ENCODE measurements around the gene CTRB2. TPM values are rescaled to one million over a fixed set of nuclear protein-coding genes. Genes with fewer than 3 reads are reported as not detected.

The CTRB2 gene
- total RNA-seq, 1 experiment from 2014 or later, result 5.8 TPM

DNA sequence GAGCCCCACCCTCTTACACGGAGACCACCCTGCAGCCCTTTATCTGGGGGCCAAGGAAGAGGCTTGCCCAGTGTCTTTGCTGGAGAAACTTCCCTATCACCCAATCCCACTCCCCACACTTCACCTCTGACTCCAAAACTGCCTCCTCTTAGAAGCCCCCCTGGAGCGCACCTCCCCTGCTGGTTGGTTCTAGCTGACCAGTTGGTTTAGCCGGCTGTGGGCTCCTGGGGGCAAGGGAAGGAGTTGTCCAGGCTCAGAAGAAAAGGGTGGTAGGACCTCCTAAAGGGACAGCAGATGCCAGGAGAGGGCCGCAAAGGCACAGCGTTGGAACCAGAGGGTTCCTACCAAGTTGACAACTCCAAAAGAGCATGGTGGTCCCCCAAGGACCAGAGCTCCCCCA is 42.5 kb upstream of the CTRB2 start:
- peaks cover 77% of the 10 kb centered on the region for H3K4me1 Mint-ChIP-seq
- H3K27ac Mint-ChIP-seq, result no peak overlapping the region
- DNase-seq (ENCODE audit: low spot score), result no peak

DNA sequence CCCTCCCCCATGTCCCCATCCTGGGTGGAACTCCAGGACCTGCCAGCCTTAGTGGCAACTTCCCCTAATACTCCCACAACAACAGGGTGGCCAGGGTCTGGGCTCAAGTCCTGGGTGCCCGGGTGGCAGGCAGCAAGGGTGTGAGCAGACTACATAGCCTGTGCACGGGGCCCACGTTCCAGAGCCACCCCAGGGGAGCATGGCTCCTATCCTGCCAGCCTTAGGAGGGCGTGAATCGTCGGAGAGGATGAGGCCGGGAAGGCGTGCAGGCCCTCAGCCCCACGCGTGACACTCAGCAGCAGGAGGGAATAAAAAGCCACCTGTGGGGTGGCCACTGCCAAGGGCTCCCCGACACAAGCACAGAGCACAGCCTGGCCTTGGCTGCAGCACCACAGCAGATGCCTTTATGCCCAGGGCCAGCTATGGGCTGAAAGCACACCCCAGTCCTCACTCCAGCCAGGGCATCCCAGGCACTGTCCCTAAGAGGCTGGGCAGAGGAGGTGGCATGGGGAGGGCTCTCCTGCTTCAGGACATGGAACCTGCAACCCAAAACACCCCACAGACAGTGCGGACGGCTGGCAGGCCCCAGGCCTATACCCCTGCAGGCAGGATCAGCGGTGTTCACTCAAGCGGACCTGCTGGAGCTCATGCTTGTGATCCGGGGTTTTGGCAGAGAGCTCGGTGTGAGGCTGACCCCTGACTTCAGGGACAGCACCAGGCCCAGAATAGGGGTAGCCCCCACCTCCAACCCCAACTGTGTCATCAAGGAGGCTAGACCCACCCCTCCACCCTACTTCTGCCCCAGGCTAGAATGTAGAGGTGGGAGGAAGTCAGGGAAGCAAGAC is 41.8 kb upstream of the CTRB2 start:
- Mint-ChIP-seq H3K27ac (peak overlapping the region; percentile 67), H3K4me1 (peaks cover 77% of the 10 kb centered on the region), H3K27me3 (ENCODE audit: low read depth) (no peaks in the 10 kb centered on the region), H3K36me3 (no peaks in the 10 kb centered on the region), H3K4me3 (no peak overlapping the region), H3K9me3 (no peaks in the 10 kb centered on the region)
- ChIA-PET CTCF (interaction anchor here (0.6 to 1.3 kb wide), 3 partner anchors 9 to 17 kb away, joined by 3 to 11 read pairs (median 3); no protein-coding TSS in a partner anchor), POLR2A (interaction anchor here (1.2 kb wide), 1 partner anchor 17 kb away, joined by 5 read pairs; no protein-coding TSS in a partner anchor)
- ATAC-seq, result no peak
- no peak for DNase-seq (ENCODE audit: low spot score)
- no peak for TF ChIP-seq SOX15 (CRISPR knock-in tag; IDR thresholded peaks at IDR 0.05)
- no peak for TF ChIP-seq MXD4 (CRISPR knock-in tag; IDR thresholded peaks at IDR 0.05; ENCODE audit: borderline replicate concordance)
- TF ChIP-seq, protein P1, sequence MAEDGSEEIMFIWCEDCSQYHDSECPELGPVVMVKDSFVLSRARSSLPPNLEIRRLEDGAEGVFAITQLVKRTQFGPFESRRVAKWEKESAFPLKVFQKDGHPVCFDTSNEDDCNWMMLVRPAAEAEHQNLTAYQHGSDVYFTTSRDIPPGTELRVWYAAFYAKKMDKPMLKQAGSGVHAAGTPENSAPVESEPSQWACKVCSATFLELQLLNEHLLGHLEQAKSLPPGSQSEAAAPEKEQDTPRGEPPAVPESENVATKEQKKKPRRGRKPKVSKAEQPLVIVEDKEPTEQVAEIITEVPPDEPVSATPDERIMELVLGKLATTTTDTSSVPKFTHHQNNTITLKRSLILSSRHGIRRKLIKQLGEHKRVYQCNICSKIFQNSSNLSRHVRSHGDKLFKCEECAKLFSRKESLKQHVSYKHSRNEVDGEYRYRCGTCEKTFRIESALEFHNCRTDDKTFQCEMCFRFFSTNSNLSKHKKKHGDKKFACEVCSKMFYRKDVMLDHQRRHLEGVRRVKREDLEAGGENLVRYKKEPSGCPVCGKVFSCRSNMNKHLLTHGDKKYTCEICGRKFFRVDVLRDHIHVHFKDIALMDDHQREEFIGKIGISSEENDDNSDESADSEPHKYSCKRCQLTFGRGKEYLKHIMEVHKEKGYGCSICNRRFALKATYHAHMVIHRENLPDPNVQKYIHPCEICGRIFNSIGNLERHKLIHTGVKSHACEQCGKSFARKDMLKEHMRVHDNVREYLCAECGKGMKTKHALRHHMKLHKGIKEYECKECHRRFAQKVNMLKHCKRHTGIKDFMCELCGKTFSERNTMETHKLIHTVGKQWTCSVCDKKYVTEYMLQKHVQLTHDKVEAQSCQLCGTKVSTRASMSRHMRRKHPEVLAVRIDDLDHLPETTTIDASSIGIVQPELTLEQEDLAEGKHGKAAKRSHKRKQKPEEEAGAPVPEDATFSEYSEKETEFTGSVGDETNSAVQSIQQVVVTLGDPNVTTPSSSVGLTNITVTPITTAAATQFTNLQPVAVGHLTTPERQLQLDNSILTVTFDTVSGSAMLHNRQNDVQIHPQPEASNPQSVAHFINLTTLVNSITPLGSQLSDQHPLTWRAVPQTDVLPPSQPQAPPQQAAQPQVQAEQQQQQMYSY (CRISPR knock-in tag; IDR thresholded peaks at IDR 0.05), result no peak
- TF ChIP-seq, protein P2, sequence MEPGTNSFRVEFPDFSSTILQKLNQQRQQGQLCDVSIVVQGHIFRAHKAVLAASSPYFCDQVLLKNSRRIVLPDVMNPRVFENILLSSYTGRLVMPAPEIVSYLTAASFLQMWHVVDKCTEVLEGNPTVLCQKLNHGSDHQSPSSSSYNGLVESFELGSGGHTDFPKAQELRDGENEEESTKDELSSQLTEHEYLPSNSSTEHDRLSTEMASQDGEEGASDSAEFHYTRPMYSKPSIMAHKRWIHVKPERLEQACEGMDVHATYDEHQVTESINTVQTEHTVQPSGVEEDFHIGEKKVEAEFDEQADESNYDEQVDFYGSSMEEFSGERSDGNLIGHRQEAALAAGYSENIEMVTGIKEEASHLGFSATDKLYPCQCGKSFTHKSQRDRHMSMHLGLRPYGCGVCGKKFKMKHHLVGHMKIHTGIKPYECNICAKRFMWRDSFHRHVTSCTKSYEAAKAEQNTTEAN (CRISPR knock-in tag; IDR thresholded peaks at IDR 0.05), result no peak
- no peak for TF ChIP-seq TEAD1 (CRISPR knock-in tag; IDR thresholded peaks at IDR 0.05)
- TF ChIP-seq RORB (CRISPR knock-in tag; IDR thresholded peaks at IDR 0.05), result no peak
- TF ChIP-seq ZNF317 (CRISPR knock-in tag; IDR thresholded peaks at IDR 0.05; ENCODE audit: borderline replicate concordance, low read depth), result no peak
- TF ChIP-seq TP53 (CRISPR knock-in tag; IDR thresholded peaks at IDR 0.05), result no peak
- no peak for TF ChIP-seq ESRRA (CRISPR knock-in tag; IDR thresholded peaks at IDR 0.05; ENCODE audit: borderline replicate concordance)
- TF ChIP-seq, protein P3, sequence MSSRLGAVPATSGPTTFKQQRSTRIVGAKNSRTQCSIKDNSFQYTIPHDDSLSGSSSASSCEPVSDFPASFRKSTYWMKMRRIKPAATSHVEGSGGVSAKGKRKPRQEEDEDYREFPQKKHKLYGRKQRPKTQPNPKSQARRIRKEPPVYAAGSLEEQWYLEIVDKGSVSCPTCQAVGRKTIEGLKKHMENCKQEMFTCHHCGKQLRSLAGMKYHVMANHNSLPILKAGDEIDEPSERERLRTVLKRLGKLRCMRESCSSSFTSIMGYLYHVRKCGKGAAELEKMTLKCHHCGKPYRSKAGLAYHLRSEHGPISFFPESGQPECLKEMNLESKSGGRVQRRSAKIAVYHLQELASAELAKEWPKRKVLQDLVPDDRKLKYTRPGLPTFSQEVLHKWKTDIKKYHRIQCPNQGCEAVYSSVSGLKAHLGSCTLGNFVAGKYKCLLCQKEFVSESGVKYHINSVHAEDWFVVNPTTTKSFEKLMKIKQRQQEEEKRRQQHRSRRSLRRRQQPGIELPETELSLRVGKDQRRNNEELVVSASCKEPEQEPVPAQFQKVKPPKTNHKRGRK (CRISPR knock-in tag; IDR thresholded peaks at IDR 0.05; ENCODE audit: borderline replicate concordance), result no peak
- TF ChIP-seq, protein P4, sequence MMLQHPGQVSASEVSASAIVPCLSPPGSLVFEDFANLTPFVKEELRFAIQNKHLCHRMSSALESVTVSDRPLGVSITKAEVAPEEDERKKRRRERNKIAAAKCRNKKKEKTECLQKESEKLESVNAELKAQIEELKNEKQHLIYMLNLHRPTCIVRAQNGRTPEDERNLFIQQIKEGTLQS (CRISPR knock-in tag; conservative IDR thresholded peaks at IDR 0.05), result no peak
- TF ChIP-seq, protein P5, sequence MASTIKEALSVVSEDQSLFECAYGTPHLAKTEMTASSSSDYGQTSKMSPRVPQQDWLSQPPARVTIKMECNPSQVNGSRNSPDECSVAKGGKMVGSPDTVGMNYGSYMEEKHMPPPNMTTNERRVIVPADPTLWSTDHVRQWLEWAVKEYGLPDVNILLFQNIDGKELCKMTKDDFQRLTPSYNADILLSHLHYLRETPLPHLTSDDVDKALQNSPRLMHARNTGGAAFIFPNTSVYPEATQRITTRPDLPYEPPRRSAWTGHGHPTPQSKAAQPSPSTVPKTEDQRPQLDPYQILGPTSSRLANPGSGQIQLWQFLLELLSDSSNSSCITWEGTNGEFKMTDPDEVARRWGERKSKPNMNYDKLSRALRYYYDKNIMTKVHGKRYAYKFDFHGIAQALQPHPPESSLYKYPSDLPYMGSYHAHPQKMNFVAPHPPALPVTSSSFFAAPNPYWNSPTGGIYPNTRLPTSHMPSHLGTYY (CRISPR knock-in tag; IDR thresholded peaks at IDR 0.05), result no peak
- TF ChIP-seq, protein P6, sequence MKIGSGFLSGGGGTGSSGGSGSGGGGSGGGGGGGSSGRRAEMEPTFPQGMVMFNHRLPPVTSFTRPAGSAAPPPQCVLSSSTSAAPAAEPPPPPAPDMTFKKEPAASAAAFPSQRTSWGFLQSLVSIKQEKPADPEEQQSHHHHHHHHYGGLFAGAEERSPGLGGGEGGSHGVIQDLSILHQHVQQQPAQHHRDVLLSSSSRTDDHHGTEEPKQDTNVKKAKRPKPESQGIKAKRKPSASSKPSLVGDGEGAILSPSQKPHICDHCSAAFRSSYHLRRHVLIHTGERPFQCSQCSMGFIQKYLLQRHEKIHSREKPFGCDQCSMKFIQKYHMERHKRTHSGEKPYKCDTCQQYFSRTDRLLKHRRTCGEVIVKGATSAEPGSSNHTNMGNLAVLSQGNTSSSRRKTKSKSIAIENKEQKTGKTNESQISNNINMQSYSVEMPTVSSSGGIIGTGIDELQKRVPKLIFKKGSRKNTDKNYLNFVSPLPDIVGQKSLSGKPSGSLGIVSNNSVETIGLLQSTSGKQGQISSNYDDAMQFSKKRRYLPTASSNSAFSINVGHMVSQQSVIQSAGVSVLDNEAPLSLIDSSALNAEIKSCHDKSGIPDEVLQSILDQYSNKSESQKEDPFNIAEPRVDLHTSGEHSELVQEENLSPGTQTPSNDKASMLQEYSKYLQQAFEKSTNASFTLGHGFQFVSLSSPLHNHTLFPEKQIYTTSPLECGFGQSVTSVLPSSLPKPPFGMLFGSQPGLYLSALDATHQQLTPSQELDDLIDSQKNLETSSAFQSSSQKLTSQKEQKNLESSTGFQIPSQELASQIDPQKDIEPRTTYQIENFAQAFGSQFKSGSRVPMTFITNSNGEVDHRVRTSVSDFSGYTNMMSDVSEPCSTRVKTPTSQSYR (CRISPR knock-in tag; IDR thresholded peaks at IDR 0.05), result no peak
- no peak for TF ChIP-seq SP1 (CRISPR knock-in tag; conservative IDR thresholded peaks at IDR 0.05)
- TF ChIP-seq, protein P7, sequence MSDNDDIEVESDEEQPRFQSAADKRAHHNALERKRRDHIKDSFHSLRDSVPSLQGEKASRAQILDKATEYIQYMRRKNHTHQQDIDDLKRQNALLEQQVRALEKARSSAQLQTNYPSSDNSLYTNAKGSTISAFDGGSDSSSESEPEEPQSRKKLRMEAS (CRISPR knock-in tag; IDR thresholded peaks at IDR 0.05), result no peak
- TF ChIP-seq HMGA2 (CRISPR knock-in tag; IDR thresholded peaks at IDR 0.05), result no peak
- no peak for TF ChIP-seq TEAD4 (CRISPR knock-in tag; IDR thresholded peaks at IDR 0.05)
- no peak for TF ChIP-seq ETV6 (CRISPR knock-in tag; IDR thresholded peaks at IDR 0.05)
- TF ChIP-seq SMAD4 (CRISPR knock-in tag; IDR thresholded peaks at IDR 0.05), result no peak

More for the DNA sequence above, 42.5 kb upstream of the CTRB2 start:
- Mint-ChIP-seq H3K4me3 (peak overlapping the region; percentile 79; the same call in 1 of the 2 replicates), H3K36me3 (no peaks in the 10 kb centered on the region), H3K9me3 (no peaks in the 10 kb centered on the region), H3K27me3 (ENCODE audit: low read depth) (no peaks in the 10 kb centered on the region)
- ChIA-PET CTCF (interaction anchor here (0.6 to 7.5 kb wide), 2 partner anchors 16 to 17 kb away, joined by 3 to 92 read pairs; no protein-coding TSS in a partner anchor), POLR2A (interaction anchor here (1.1 to 2.1 kb wide), 3 partner anchors 13 to 17 kb away, joined by 4 to 13 read pairs (median 5); no protein-coding TSS in a partner anchor)
- ATAC-seq, result no peak
- TF ChIP-seq FOXP1 (CRISPR knock-in tag; IDR thresholded peaks at IDR 0.05; ENCODE audit: borderline replicate concordance) (no peak), ETV6 (CRISPR knock-in tag; IDR thresholded peaks at IDR 0.05) (0 out of 2 replicates have a peak, but pooled peaks have one; percentile 40)

Measured in WTC11 (cell line).